RWPE1 (cell line): ENCODE measurements around the gene PANX2.

Experiments
- CTCF ChIA-PET: fragments of 350-600 bp; sonication (Branson Sonifier 250); formaldehyde crosslinking; extraction: SDS; loops from one replicate; lab custom pipeline; 2021; lab: Yijun Ruan, JAX
- POLR2A ChIA-PET: fragments of 400-600 bp; formaldehyde crosslinking; extraction: SDS; loops from one replicate; lab custom pipeline; 2020; ENCODE audit warnings: antibody characterized with exemption; ENCODE audit not compliant: low non-redundant PET; lab: Yijun Ruan, JAX
- DNase-seq: peaks from one replicate; pipeline ENCODE4 v3.0.0; 2012; ENCODE audit warnings: low spot score
- H3K27ac ChIP-seq: fragments of 450-650 bp; 2 replicates; pipeline ENCODE4 v1.5.1; 2017
- TF ChIP-seq, protein P1 (sequence below): fragments of 450-650 bp; conservative IDR thresholded peaks from 2 replicates; pipeline ENCODE4 v1.5.1; 2017; ENCODE audit warnings: low read depth, mild to moderate bottlenecking

The PANX2 gene

DNA sequence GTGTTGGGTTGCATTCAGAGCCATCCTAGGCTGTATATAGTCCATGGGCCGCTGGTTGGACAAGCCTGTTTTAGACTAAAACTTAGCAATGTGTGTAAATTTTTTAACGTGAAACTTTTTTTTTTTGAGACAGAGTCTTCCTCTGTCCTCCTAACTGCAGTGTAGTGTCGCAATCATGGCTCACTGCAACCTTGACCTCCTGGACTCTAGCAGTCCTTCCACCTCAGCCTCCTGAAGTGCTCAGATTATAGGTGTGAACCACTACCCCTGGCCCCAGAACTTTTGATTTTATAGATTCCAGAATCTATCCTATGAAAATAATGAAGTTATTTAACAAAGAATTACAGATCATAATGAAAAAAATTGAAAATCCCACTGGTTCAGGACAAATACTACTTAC, 29.9 kb upstream of the PANX2 start:
- H3K27ac ChIP-seq: no peak overlapping the region
- TF ChIP-seq, protein P1, sequence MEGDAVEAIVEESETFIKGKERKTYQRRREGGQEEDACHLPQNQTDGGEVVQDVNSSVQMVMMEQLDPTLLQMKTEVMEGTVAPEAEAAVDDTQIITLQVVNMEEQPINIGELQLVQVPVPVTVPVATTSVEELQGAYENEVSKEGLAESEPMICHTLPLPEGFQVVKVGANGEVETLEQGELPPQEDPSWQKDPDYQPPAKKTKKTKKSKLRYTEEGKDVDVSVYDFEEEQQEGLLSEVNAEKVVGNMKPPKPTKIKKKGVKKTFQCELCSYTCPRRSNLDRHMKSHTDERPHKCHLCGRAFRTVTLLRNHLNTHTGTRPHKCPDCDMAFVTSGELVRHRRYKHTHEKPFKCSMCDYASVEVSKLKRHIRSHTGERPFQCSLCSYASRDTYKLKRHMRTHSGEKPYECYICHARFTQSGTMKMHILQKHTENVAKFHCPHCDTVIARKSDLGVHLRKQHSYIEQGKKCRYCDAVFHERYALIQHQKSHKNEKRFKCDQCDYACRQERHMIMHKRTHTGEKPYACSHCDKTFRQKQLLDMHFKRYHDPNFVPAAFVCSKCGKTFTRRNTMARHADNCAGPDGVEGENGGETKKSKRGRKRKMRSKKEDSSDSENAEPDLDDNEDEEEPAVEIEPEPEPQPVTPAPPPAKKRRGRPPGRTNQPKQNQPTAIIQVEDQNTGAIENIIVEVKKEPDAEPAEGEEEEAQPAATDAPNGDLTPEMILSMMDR: no peak
- ChIA-PET POLR2A (no interaction called here), CTCF (no interaction called here)
- no peak for DNase-seq

DNA sequence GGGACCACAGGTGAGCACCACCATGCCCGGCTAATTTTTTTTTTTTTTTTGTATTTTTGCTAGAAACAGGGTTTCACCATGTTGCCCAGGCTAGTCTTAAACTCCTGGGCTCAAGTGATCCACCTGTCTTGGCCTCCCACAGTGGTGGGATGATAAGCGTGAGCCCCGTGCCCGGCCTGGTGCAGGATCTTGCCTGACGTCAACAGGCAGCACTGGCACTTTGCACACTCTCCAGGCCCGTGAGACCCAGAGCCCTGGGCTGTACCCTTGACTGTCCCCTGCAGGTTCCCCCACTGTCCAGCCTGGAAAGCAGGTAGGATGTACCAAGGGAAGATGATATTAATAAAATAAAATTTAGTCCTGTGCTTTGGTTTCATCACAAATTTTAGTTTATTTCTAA, 29.1 kb upstream of the PANX2 start:
- ChIA-PET POLR2A (no interaction called here), CTCF (no interaction called here)
- no peak for DNase-seq
- TF ChIP-seq, protein P1: no peak
- no peak overlapping the region for H3K27ac ChIP-seq

DNA sequence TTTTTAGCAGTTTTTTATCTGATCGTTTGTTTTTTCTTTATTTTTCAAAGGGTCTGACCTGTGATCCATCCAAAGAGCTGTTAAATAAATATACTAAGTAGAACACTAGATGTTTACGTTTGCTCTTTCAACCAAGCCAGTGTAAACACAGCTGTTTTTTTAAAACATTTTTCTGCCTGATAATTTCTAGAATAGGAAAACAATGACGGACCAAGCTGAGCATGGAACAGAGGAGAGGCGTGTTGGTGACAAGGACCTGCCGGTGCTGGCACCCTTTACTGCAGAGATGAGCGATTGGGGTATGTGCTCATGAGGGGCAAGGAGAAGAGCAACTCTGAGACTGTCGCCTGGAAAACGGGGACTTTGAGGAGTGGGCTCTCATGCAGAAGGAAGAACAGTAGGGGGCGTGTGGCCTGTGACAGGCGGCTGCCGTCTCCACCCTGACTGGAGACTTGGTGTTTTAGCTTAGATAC, 28.6 kb upstream of the PANX2 start:
- no peak overlapping the region for H3K27ac ChIP-seq
- DNase-seq: no peak
- TF ChIP-seq, protein P1: no peak
- ChIA-PET POLR2A (no interaction called here), CTCF (interaction anchor here (0.7 kb wide), 1 partner anchor 158 kb away, joined by 5 read pairs; no protein-coding TSS in a partner anchor)

DNA sequence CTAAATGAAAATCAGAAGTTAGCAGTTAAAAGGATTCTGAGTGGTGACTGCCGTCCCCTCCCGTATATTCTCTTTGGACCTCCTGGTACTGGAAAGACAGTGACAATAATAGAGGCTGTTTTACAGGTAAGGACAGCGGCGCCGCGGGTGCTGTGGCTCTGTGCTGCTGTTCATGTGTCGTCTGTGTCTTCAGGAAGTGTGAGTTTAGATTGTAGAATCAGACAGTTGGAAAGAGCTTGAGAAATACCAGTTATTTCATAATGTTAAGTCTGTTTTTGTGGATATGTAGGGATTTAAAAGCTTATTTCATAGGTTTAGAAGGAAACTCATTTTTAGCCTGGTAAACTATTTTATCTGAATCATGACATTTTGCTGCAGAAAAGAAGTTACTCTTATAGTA, 27.4 kb upstream of the PANX2 start:
- ChIA-PET POLR2A (no interaction called here), CTCF (no interaction called here)
- H3K27ac ChIP-seq: no peak overlapping the region
- TF ChIP-seq, protein P1: no peak
- DNase-seq: no peak

DNA sequence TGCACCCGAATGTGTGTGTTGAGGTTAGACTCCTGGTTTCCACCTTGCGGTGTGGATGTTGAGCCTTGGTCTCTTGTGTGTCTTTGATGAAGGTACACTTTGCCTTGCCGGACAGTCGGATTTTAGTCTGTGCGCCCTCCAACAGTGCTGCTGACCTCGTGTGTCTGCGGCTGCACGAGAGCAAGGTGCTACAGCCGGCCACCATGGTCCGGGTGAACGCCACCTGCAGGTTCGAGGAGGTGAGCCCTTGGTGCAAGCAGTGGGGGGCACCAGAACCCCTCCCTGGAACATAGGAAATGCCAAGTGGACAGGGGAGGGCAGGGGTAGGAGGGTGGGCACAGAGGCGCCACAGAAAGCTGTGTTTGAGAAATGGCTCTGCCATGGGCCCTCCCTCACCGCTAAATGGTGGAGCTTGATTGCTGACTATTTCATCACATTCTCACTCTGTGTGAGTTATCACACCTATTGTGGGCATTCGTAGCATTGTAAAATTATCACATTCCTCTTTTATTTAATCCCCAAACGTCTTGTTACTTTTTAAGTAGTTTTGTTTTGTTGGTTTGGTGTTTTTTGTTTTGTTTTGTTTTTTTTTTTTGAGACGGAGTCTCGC, 26.4 kb upstream of the PANX2 start:
- no peak overlapping the region for H3K27ac ChIP-seq
- ChIA-PET POLR2A (no interaction called here), CTCF (no interaction called here)
- DNase-seq: no peak
- TF ChIP-seq, protein P1: no peak

DNA sequence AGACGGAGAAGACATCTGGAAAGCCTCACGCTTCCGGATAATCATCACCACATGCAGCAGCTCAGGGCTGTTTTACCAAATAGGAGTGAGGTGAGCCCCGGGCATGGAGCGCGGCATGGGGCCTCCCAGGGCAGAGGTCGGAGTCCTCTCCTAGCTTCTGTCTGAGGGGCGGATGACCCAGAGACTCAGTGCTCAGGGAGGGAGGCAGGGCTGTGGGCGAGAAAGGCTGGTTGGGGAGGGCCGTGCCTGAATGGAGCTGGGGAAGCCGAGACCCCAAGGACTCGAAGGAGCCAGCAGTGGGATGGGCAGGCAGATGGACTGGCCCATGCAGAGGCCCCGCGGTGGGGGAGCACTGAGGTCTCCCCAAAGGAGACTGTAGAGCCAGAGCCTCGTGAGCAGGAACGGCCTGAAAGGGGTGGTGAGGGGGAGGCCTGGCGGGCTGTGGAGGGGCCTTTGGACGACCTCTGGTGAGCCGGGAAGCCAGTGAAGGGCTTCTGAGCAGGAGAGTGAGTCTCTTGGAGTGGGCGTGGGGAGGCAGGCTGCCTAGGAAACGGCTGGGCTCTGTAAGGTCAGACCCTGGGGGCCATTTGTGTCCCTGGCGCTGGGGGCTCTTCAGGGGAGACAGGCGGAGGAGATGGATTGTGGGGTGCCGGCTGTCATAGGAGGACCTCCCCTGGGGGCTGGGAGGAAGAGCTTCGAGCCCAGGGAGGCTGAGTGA, 24.7 kb upstream of the PANX2 start:
- no peak for DNase-seq
- TF ChIP-seq, protein P1: no peak
- CTCF ChIA-PET: interaction anchor here (0.5 to 0.6 kb wide), 2 partner anchors 7 to 41 kb away, joined by 3 to 6 read pairs; no protein-coding TSS in a partner anchor
- no peak overlapping the region for H3K27ac ChIP-seq
- POLR2A ChIA-PET: interaction anchor here (0.7 kb wide), 1 partner anchor 54 kb away, joined by 3 read pairs; no protein-coding TSS in a partner anchor
